GM19397 (cell line): ENCODE measurements around the gene CIAO1.
A peak's percentile ranks its signal among the peaks of the same experiment; 100 is the strongest.
"Not testable (repeated sequence)": the region's sequence is repeated elsewhere in the genome, so short reads cannot be mapped to it uniquely, and the experiment has no call there.

Experiments used
- ATAC-seq: cut with Tn5 transposase; IDR thresholded peaks from one replicate; pipeline ENCODE4 v1.9.1; 2021; ENCODE audit warnings: mild to moderate bottlenecking, moderate library complexity; ENCODE audit not compliant: unreplicated experiment

The CIAO1 gene

DNA sequence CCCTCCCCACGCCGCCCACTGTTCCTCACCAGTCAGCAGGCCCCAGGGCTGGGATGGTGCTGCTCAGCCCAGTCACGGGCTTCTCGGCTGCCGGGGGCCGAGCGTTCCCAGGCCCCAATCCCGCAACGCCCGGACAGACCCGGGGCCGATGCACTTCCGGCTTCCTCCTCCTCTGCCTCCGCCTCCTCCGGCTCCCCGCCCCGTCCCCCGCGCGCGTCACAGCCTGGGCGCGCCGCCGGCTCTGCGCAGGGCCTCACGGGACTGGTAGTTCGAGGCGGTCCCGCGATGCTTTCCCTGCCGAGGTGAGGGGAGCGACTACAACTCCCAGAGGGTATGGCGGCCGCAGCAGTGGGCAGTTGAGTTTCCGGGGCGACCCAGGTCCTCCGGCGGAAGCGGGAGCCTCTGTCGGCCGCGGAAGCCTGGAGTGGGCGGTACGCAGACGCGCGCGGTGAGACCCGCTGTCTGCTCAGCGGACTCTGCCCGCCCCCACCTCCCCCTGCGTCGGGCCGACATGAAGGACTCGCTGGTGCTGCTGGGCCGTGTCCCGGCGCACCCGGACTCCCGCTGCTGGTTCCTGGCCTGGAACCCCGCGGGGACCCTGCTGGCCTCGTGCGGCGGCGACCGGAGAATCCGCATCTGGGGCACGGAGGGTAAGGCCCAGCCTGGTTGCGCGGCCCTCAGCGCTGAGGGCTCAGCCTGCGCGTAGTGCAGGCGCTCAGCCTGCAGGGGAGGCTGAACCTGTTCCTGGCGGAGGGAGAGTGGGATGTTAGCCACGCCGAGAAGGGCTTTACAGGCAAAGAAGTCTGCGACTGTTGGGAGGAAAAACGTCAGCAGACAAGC is at the start of gene CIAO1, which contains the start of gene TMEM127:
CIAO1 (plus strand) TSS at position 386 of the 840 bp plus-strand sequence; CDS start at position 512, 126 bp downstream.
TMEM127 (minus strand) TSS at position 158 of the 840 bp plus-strand sequence. CDS start 616 bp downstream, outside the sequence.
- ATAC-seq = peak; percentile 91

DNA sequence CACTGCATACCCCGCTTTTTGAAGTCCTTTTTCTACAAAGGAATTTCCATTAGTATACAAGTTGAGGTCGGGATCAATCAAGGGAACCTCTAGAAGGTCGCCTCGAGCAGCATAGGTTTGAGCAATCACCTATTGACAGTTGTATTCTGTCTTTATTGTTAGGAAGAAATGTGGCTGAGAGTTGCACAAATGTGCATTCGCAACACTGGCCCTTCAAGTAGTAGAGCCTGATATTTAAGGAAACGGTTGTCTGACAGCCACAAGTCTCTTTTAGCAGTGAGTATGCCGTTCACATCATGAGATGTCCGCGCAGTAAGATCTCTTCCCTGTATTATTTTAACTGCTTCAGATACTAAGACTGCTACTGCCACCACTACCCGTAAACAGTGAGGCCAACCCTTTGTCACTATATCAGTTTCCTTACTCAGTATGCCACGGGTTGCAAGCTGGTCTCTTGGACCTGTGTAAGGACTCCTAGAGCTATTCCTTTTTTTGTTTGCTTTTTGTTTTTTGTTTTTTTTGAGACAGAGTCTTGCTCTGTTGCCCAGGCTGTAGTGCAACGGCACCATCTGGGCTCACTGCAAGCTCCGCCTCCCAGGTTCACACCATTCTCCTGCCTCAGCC is 47.4 kb upstream of the CIAO1 start:
- ATAC-seq = no peak

DNA sequence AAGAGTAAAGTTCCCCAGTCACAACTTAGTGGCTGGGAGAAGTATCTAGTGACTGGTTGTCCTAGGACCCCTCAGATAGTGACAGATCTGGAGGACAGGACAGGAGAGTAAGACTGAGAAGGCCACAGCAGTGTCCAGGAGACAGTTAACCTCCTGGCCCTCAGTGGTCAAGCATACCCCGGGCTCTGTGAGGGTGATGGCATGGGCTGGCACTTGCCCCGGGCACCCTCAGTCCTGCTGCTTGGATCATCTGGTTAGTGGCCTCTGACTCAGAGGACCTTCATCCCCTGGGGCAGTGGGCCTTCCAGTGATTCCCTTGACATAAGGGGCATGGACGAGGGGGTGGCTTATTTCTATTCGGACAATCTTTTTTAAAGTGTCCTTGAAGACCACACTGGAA is 46.1 kb upstream of the CIAO1 start:
- ATAC-seq = not testable (repeated sequence)

DNA sequence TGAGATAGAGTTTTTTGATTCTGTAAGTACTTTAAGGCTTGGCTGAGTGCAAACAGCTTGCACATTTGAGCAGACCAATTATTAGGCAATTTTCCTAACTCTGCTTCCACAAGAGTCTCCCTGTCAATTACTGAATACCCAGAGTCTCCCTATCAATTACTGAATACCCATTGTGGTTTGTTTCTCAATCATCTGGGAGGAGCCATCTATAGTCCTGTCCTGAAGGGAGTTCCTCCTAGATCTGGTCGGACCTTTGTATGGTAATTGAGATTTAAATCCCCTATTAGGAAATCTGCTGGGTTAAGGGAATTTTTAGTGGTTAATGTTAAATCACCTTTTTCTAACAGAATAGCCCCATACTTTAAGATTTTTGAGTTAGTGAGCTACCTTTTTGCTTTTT is 44.9 kb upstream of the CIAO1 start:
- not testable (repeated sequence) for ATAC-seq

DNA sequence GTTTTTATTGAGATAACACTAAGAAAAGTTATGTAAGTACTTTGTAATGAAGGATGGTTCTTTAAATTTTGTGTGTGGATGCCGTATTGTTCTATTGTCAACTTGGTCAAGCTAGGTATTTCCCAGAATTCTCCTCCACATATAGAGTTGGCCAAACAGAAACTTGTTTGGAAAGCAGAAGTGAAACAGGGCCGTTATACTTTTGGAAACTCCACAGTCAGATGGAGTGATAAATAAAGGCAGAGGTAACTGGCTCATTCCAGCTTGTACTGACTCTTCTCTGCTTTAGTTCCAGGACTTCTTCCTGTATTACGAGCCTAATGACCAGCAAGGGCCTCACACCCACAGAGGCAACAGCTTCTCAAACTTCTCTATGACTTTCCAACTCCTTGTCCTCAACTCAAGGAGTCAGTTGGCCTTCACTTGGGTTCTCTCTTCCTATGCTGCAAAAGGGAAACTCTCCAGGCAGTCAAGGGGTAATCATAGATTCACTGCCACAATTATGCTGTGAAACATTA is 41.0 kb upstream of the CIAO1 start:
- ATAC-seq = no peak

DNA sequence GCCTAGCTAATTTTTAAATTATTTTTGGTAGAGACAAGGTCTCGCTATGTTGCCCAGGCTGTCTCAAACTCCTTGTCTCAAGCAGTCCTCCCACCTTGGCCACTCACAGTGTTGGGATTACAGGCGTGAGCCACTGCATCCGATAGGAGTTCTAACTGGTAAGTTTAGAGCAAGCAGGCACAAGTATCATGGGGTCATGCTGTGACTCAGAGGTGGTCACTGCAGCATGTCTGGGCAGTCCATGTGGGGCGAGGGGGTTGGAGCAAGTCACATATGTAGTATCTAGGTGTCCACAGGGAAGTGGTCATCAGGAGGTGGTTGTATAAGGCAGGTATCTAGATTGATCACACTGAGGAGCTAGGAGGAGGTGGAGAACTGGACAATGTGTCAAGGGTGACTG is 34.7 kb upstream of the CIAO1 start:
- no peak for ATAC-seq

DNA sequence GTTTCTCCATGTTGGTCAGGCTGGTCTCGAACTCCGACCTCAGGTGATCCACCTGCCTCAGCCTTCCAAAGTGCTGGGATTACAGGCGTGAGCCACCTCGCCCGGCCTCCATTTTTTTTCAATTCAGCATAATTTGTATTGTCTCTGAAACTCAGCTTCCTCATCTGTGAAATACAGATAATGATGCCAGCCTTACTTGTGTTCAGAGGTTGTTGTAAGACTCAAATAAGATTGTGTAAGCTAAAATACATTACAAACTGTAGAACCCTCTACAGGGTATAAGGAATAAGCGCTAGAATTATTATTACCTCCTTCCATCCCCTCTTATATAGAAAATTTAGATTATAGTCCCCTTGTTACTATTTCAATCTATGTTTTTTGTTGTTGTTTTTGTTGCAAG is 32.6 kb upstream of the CIAO1 start:
- no peak for ATAC-seq

DNA sequence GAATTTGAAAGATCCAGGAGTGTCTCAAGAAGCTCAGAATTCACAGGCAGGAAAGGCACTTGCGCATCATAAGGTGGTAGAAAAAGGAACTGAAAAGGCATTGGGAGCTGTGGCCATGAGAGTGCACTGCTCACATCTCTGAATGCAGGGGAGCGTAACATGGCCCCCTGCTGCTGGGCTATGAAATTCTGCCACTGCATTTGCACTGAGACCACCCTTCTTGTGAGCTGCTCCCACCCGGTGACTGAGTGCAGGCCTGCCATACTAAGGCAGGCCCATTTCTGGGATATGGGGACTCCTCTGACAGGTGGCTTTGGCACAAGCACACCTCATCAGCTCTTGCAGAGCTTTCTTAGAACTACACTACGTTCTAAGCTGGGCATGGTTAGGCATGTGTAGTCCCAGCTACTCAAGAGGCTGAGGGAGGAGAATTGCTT is 32.1 kb upstream of the CIAO1 start:
- ATAC-seq = peak; percentile 79

DNA sequence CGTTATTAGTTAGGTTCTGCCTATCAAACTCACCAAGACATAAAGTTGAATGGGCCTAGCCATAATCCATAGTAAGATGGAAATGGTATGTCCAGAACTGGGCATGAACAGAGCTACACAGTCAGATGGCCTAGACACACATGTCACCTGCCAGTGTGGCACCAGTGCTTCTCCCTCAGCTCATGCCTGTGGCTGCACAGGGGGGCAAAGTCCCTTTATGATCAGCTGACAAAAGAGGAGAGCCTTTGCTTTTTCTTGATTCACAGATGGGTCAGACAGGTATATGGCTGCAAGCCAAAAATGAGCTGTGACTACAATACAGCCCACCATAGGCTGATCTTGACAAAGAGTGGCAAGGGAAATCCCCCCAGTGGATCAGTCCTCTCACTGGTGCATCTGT is 29.1 kb upstream of the CIAO1 start:
- no peak for ATAC-seq

DNA sequence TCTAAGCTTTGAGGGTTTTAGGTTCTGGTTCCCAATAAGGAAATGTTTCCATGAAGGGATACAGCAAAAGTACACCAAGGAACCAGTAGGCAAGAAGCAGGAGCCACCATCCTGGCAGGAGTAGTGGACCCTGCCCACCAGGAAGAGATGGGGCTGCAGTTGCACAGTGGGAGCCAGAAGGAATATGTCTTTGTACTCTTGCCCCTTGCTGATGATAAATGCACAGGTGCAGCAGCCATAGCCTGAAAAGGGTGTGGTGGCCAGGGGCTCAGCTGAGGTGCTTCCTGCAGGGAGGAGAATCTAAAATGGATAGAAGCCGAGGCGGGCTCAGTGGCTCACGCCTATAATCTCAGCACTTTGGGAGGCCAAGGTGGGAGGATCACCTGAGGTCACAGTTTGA is 27.8 kb upstream of the CIAO1 start:
- ATAC-seq = no peak

DNA sequence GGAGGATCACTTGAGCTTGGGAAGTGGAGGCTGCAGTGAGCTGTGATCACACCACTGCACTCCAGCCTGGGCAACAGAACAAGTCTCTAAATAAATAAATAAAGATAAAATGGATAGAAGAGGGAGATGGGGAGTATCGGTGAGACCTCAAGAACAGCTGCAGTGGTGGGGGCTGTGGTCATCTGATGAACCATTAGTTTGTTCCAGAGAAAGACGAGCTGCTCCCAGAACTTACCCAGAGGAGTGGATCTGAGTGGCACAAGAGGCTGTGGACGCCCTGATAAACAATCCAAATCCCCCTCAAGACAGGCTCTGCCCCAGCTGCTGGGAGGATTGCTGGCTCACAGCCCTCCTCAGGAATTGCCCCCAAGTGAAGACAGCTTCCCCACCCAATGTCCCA is 26.9 kb upstream of the CIAO1 start:
- ATAC-seq = no peak

DNA sequence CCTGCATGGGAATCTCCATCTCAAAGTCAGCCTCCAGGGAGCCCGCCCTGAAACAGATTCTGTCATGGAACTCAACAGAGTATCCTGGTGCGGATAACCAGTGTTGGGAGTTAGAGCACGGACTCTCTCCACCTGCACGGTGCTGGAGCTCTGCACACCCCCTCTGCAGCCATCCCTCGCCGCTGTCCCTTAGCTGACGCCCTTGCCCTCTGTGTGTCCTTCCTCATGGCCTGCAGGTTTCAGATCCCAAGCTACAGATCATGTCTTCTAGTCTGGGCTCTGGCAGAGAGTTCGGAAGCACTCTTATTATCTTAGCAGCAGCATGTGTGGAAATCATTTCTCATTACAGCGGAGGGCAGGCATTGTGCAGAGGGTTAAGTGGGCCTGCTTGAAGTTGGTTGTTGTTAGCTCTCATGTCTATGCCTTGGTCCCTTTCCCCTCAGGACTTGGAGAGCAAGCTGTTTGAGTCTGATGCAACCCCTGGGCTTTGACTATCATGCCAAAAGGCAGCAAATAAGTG is 26.2 kb upstream of the CIAO1 start:
- no peak for ATAC-seq

DNA sequence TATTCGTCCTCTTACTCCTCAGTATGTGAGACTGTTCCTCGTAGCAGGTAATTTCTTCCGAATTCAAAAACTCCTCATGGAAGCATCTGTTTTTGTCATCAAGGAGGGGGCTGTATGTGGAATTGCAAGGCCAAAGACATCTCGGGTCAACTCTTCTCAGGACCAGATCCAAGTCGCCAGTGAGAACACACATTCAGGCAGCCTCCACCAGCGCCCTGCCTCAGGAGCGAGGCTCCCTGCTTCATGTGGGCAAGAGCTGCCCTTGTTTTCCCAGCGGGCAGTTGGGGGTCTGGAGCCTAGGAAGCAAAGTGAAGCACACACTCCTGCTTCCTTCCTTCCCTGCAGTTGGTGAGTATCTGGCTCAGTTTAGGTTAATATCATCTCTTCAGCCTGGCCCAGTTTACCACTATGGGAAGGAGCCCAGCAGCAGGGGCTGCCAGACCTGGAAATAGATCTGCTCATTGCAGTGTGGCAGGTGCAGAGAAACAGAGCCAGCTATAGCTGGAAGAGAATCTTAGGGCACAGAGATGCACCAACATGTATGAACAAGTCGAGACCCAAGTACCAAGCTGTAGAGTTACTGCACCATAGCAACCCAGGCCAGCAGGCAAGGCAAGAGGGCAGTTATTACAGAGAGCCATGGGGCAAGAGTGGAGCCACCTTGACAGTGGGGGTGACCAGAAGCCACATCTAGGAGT is 25.5 kb upstream of the CIAO1 start:
- ATAC-seq = no peak

DNA sequence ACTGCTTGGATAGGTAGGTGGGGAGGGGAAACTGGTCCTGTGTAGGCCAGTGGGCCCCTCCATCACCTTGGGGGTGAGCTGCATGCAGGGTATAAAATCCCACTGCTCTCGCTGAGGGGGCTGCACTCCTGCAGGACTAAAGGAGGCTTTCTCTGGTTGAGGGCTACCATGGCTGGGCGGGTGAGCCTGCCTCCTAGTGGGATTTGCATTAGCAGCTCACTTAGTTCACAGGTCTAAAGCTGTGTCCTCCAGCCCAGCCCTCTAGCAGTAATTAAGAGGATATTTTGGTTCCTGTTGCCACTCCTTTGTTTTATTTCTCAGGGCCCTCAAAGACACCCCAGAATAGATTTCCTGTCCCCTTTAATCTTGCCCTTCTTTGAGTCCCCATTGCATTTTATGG is 24.8 kb upstream of the CIAO1 start:
- ATAC-seq = no peak

DNA sequence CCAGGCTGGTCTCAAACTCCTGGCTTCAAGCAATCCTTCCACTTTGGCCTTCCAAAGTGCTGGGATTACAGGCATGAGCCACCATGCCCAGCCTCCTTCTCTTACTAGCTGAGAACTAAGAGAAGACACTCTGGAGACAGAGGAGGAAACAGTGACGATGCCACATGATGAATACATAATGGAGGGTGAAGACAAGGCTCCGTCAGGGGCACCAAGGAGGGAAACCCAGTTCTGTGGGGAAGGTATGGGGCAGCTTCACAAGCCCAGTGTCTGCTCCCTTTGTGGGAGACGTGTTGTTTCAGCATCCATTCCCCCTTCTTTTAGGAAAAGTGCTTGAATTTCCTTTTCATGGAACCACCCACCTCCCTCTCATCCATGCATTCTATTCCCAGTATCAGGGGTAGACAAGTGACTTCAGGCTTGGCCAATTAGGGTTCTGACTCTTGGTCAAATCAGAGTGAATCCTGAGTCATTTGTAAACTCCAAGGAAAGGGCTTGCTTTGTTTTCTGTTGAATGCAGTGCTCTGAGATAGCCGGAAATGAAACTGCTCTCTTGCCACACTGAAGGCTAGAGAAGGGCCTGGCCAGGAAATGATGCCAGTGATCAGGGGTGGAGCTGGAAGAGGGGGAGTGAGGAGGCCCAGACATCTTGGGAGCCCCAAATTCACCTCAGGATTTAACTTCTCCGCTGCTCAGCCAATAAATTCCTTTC is 24.0 kb upstream of the CIAO1 start:
- ATAC-seq = peak; percentile 66

DNA sequence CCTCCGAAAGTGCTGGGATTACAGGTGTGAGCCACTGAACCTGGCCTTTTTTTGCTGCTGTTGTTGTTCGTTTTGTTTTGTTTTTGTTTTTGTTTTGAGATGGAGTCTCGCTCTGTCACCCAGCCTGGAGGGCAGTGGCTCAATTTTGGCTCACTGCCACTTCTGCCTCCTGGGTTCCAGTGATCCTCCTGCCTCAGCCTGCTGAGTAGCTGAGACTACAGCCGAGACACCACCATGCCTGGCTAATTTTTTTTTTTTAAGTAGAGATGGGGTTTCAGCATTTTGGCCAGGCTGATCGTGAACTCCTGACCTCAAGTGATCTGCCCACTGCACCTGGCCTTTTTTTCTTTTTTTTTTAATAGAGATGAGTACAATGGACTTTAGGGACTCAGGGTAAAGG is 22.2 kb upstream of the CIAO1 start:
- ATAC-seq = no peak

DNA sequence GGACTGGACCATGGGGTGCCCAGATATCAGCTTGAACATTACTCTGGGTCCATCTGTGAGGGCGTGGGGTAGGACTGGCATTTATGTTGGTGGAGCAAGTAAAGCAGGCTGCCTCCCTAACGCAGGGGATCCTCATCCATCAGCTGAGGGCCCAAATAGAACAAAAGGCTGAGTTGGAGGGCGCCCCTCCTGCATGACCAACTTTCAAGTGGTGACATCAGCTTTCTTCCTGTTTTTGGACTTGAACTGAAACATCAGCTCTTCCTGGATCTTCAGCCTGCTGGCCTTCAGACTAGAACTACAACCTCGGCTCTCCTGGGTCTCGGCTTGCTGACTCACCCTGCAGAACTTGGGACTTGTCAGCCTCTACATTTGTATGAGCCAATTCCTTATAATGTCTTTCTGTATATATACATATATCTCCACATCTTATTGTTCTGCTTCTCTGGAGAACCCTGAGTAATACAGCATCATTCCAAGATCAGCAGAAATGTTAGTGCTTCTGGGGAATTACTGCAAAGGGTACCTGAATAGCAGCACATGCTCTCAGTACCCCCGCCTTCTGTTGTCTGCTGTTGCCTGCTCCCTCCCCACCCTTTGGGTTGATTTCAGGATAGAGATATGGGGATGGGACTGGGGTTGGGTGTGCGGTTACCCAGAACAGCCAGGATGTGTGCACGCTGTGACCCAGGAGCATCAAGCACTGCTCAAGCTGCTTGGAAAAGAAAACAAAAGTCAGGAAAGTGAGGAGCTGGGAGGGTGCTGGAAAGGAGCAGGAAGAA is 20.2 kb upstream of the CIAO1 start:
- ATAC-seq = no peak

DNA sequence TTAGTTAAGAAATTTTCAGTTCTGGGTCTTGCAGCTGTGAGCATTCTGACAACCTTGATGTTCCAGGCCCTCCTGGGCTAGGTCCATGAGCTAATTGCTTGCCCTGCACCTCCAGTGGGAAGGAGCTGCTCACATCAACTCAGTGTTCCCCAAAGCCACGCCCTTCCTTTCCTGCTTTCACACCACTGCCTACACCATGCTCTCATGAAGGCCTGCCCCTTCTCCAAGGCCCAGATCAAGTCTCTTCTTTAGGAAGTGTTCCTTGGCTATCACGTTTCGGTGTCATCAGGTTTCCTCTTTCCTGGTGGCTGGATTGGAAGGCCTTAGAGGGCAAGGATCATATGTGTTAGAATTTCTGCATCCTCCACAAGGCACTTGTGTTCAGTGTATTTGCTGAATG is 19.0 kb upstream of the CIAO1 start:
- no peak for ATAC-seq

DNA sequence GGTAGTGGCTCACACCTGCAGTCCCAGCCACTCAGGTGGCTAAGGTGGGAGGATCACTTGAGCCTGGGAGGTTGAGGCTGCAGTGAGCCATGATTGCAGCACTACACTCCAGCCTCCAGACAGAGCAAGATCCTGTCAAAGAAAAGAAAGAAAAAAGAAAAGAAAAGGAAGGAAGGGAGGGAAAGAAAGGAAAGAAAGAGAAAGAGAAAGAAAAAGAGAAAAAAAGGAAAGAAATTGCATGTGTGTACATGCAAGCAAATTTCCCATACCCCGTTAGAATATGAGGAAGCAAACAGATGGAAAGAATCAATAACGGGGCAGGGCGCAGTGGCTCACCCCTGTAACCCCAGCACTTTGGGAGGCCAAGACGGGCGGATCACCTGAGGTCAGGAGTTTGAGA is 18.1 kb upstream of the CIAO1 start:
- no peak for ATAC-seq

DNA sequence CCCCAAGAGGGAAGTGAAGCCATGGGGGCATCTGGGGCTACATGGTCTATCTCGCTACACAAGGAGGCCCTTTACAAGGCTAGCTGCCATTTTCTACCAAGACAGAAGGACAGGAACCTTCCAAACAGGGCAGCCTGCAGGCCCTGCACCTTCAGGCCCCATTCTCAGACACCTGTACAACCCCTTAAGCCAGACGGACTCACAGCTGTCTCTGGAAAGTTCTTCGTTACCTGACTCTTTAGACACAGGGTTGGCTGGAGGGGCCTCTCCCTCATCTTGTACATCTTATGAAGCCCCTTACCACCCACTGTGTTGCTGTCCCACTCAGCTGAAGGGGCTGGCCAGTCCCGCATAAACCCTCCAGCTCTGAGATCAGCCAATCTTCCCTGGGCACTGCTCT is 17.4 kb upstream of the CIAO1 start:
- no peak for ATAC-seq
